Measurements from ENCODE around the gene ATP6V0B. TPM values are rescaled to one million over a fixed set of nuclear protein-coding genes. Genes with fewer than 3 reads are reported as not detected.

ATP6V0B gene
- total and polyA plus RNA-seq, 2 donors from 2014 or later, result 156 to 636 TPM

- intact Hi-C loops (cut with DNase I), result no loop called here
- no peaks in the 10 kb centered on the region for H3K9me3 ChIP-seq (ENCODE audit: control insufficient read depth in 2 of 3, insufficient read depth in 1 of 3, low read length in 3 of 3)
- H3K4me3 ChIP-seq (ENCODE audit: low read length in 3 of 3), result no peak overlapping the region
- no peak overlapping the region for H3K27ac ChIP-seq (ENCODE audit: low read depth in 2 of 2, low read length in 2 of 2)
- DNase-seq (no peak), FAIRE-seq (no peak)
- no peaks in the 10 kb centered on the region for H3K27me3 ChIP-seq (ENCODE audit: control insufficient read depth, insufficient read depth, low read length)
- no peak overlapping the region for H3K9ac ChIP-seq (ENCODE audit: low read length in 3 of 3)
- no peak for TF ChIP-seq CTCF (IDR thresholded peaks at IDR 0.05; ENCODE audit: borderline replicate concordance, extremely low read depth, insufficient read depth)
- peaks cover 0 to 12% (median 6%) of the 10 kb centered on the region in 3 donors for H3K36me3 ChIP-seq (ENCODE audit: control insufficient read depth in 2 of 3, insufficient read depth in 3 of 3, low read length in 3 of 3)
- peaks cover 0 to 31% (median 8%) of the 10 kb centered on the region in 3 donors for H3K4me1 ChIP-seq (ENCODE audit: control insufficient read depth in 2 of 3, insufficient read depth in 2 of 3, low read depth in 1 of 3, low read length in 3 of 3)
Measured at GRCh38 chr1:43971336-43971980, 3.3 kb upstream of the ATP6V0B start.

- TF ChIP-seq CTCF (IDR thresholded peaks at IDR 0.05; ENCODE audit: borderline replicate concordance, extremely low read depth, insufficient read depth), result no peak
- H3K9ac ChIP-seq (ENCODE audit: low read length in 3 of 3), result peak overlapping the region; percentile 40 to 85 (median 77)
- H3K9me3 ChIP-seq (ENCODE audit: control insufficient read depth in 2 of 3, insufficient read depth in 1 of 3, low read length in 3 of 3), result no peaks in the 10 kb centered on the region
- H3K4me3 ChIP-seq (ENCODE audit: low read length in 3 of 3), result peak overlapping the region; percentile 64 to 81 (median 73)
- H3K27me3 ChIP-seq (ENCODE audit: control insufficient read depth, insufficient read depth, low read length), result no peaks in the 10 kb centered on the region
- no peak for FAIRE-seq
- no peak for DNase-seq
- intact Hi-C loops (cut with DNase I), result no loop called here
- peak overlapping the region; percentile 97 for H3K27ac ChIP-seq (ENCODE audit: low read depth in 2 of 2, low read length in 2 of 2)
- peaks cover 4 to 26% (median 5%) of the 10 kb centered on the region in 3 donors for H3K36me3 ChIP-seq (ENCODE audit: control insufficient read depth in 2 of 3, insufficient read depth in 3 of 3, low read length in 3 of 3)
- peaks cover 0 to 44% (median 8%) of the 10 kb centered on the region in 3 donors for H3K4me1 ChIP-seq (ENCODE audit: control insufficient read depth in 2 of 3, insufficient read depth in 2 of 3, low read depth in 1 of 3, low read length in 3 of 3)
Measured at GRCh38 chr1:43973981-43974442, 748 bp upstream of the ATP6V0B start.

- H3K27me3 ChIP-seq (ENCODE audit: control insufficient read depth, insufficient read depth, low read length), result no peaks in the 10 kb centered on the region
- FAIRE-seq (no peak), DNase-seq (peak; percentile 46 to 93 (median 81))
- H3K9me3 ChIP-seq (ENCODE audit: control insufficient read depth in 2 of 3, insufficient read depth in 1 of 3, low read length in 3 of 3), result no peaks in the 10 kb centered on the region
- TF ChIP-seq CTCF (IDR thresholded peaks at IDR 0.05; ENCODE audit: borderline replicate concordance, extremely low read depth, insufficient read depth), result no peak
- intact Hi-C loops (cut with DNase I), result no loop called here
- H3K36me3 ChIP-seq (ENCODE audit: control insufficient read depth in 2 of 3, insufficient read depth in 3 of 3, low read length in 3 of 3), result peaks cover 4 to 26% (median 5%) of the 10 kb centered on the region in 3 donors
- peak overlapping the region; percentile 64 to 77 (median 73) for H3K4me3 ChIP-seq (ENCODE audit: low read length in 3 of 3)
- peak overlapping the region; percentile 53 to 88 (median 82) for H3K9ac ChIP-seq (ENCODE audit: low read length in 3 of 3)
- peaks cover 0 to 46% (median 12%) of the 10 kb centered on the region in 3 donors for H3K4me1 ChIP-seq (ENCODE audit: control insufficient read depth in 2 of 3, insufficient read depth in 2 of 3, low read depth in 1 of 3, low read length in 3 of 3)
- peak overlapping the region; percentile 97 for H3K27ac ChIP-seq (ENCODE audit: low read depth in 2 of 2, low read length in 2 of 2)
Measured at GRCh38 chr1:43975249-43975961, 645 bp downstream of the ATP6V0B start.
